ENCODE results near the gene LYSMD1. TPM values are rescaled to one million over a fixed set of nuclear protein-coding genes. Genes with fewer than 3 reads are reported as not detected.

The LYSMD1 gene
- total RNA-seq, 1 donor from 2014 or later = 24.1 TPM

- no peak for DNase-seq (ENCODE audit: low spot score in 2 of 2)
- no peak for FAIRE-seq
These were observed 21.7 kb downstream of the LYSMD1 start for GRCh38 chr1:151143986-151144385.

GRCh38 chr1:151143057-151143435 is 22.7 kb downstream of the LYSMD1 start:
- no peak for FAIRE-seq
- DNase-seq (ENCODE audit: low spot score in 2 of 2) = no peak

GRCh38 chr1:151142411-151143056 is 23.2 kb downstream of the LYSMD1 start:
- DNase-seq (ENCODE audit: low spot score in 2 of 2) (no peak), FAIRE-seq (no peak)

- no peak for DNase-seq (ENCODE audit: low spot score in 2 of 2)
- no peak for FAIRE-seq
These were observed 27.9 kb downstream of the LYSMD1 start for GRCh38 chr1:151137789-151138188.

GRCh38 chr1:151135433-151136385 is 30.0 kb downstream of the LYSMD1 start:
- DNase-seq (ENCODE audit: low spot score in 2 of 2) = peak in 1 of 2 donors; percentile 4
- FAIRE-seq = no peak

GRCh38 chr1:151134991-151135390 is 30.7 kb downstream of the LYSMD1 start:
- FAIRE-seq = no peak
- DNase-seq (ENCODE audit: low spot score in 2 of 2) = no peak

- DNase-seq (ENCODE audit: low spot score in 2 of 2) (peak in 1 of 2 donors; percentile 20), FAIRE-seq (no peak)
These were observed 31.3 kb downstream of the LYSMD1 start for GRCh38 chr1:151134396-151134795.

- DNase-seq (ENCODE audit: low spot score in 2 of 2) (peak in 1 of 2 donors; percentile 19), FAIRE-seq (no peak)
These were observed 32.5 kb downstream of the LYSMD1 start for GRCh38 chr1:151133018-151133806.

GRCh38 chr1:151132335-151133017 is 33.2 kb downstream of the LYSMD1 start:
- DNase-seq (ENCODE audit: low spot score in 2 of 2) = peak in 1 of 2 donors; percentile 28
- no peak for FAIRE-seq

- FAIRE-seq (no peak), DNase-seq (ENCODE audit: low spot score in 2 of 2) (peak in 1 of 2 donors; percentile 37)
These were observed 33.9 kb downstream of the LYSMD1 start for GRCh38 chr1:151131701-151132334.

- no peak for FAIRE-seq
- DNase-seq (ENCODE audit: low spot score in 2 of 2) = peak; percentile 61 to 82
These were observed 34.6 kb downstream of the LYSMD1 start for GRCh38 chr1:151130987-151131586.

- FAIRE-seq (no peak), DNase-seq (ENCODE audit: low spot score in 2 of 2) (no peak)
These were observed 36.9 kb downstream of the LYSMD1 start for GRCh38 chr1:151128800-151129199.

GRCh38 chr1:151124763-151125403 is 40.8 kb downstream of the LYSMD1 start:
- DNase-seq (ENCODE audit: low spot score in 2 of 2) (no peak), FAIRE-seq (no peak)

- no peak for FAIRE-seq
These were observed 51.8 kb downstream of the LYSMD1 start for GRCh38 chr1:151113877-151114276.

More at GRCh38 chr1:151113877-151114276, 51.8 kb downstream of the LYSMD1 start:
- no peak for DNase-seq (ENCODE audit: low spot score in 2 of 2)

Other genes starting within 250 kb of the LYSMD1 start
- 62.8 TPM for gene SETDB1, start 239.5 kb downstream of the LYSMD1 start, total RNA-seq
- gene CERS2, start 191.1 kb downstream of the LYSMD1 start, total RNA-seq = 30.2 TPM
- gene ANXA9, start 183.6 kb downstream of the LYSMD1 start, total RNA-seq = under 0.01 TPM
- 12.2 TPM for gene MINDY1, start 159.0 kb downstream of the LYSMD1 start, total RNA-seq
- 20.4 TPM for gene PRUNE1, start 157.5 kb downstream of the LYSMD1 start, total RNA-seq
- gene BNIPL, start 129.3 kb downstream of the LYSMD1 start, total RNA-seq = under 0.01 TPM
- gene C1orf56, start 118.2 kb downstream of the LYSMD1 start, total RNA-seq = 2.0 TPM
- 31.0 TPM for gene CDC42SE1, start 106.3 kb downstream of the LYSMD1 start, total RNA-seq
- gene MLLT11, start 105.5 kb downstream of the LYSMD1 start, total RNA-seq = 95.8 TPM
- 9.4 TPM for gene GABPB2, start 95.1 kb downstream of the LYSMD1 start, total RNA-seq
- 16.7 TPM for gene SEMA6C, start 19.3 kb downstream of the LYSMD1 start, total RNA-seq
- 0.82 TPM for gene TNFAIP8L2, start 9.3 kb downstream of the LYSMD1 start, total RNA-seq
- 27.3 TPM for gene SCNM1, start 242 bp upstream of the LYSMD1 start, total RNA-seq
- not detected for gene TMOD4, start 10.1 kb upstream of the LYSMD1 start, total RNA-seq
- gene VPS72, start 24.3 kb upstream of the LYSMD1 start, total RNA-seq = 106 TPM
- 70.5 TPM for gene PIP5K1A, start 32.6 kb upstream of the LYSMD1 start, total RNA-seq
- 110 TPM for gene PSMD4, start 88.8 kb upstream of the LYSMD1 start, total RNA-seq
- 4.9 TPM for gene ZNF687, start 116.4 kb upstream of the LYSMD1 start, total RNA-seq
- 28.5 TPM for gene PI4KB, start 161.5 kb upstream of the LYSMD1 start, total RNA-seq
- gene RFX5, start 181.3 kb upstream of the LYSMD1 start, total RNA-seq = 14.3 TPM
- gene SELENBP1, start 206.8 kb upstream of the LYSMD1 start, total RNA-seq = 6.5 TPM
- 369 TPM for gene PSMB4, start 233.7 kb upstream of the LYSMD1 start, total RNA-seq